PC-9 (cell line): ENCODE results near the gene EML6. TPM values are rescaled to one million over a fixed set of nuclear protein-coding genes. Genes with fewer than 3 reads are reported as not detected.

ENCODE experiments used
- BruUV-seq: library from RNA; stranded (reverse); fragments of 400-500 nt; replicated peaks from 2 replicates; lab custom pipeline; 2021; lab: Mats Ljungman, UMichigan
- CTCF ChIA-PET: fragments of 300-600 bp; sonication (Branson Sonifier 250); formaldehyde crosslinking; loops from one replicate; lab custom pipeline; 2022; ENCODE audit warnings: antibody characterized with exemption; lab: Charles Lee
- POLR2A ChIA-PET: fragments of 300-600 bp; sonication (Branson Sonifier 250); formaldehyde crosslinking; loops from one replicate; lab custom pipeline; 2022; ENCODE audit warnings: antibody characterized with exemption; ENCODE audit not compliant: unreplicated experiment; lab: Charles Lee
- DNase-seq, 2 experiments: peaks; one replicate each; pipeline versions ENCODE4 v3.0.0 to v3.0.0-alpha.2; 2015 to 2022; ENCODE audit warnings: mixed read lengths in 1 of 2
- H2AFZ ChIP-seq: fragments of 200-600 bp; sonication (generic); 2 replicates; pipeline ENCODE4 v1.8.1; 2017; ENCODE audit warnings: antibody characterized with exemption
- H3F3A ChIP-seq: fragments of 200-600 bp; sonication (generic); 2 replicates; pipeline ENCODE4 v1.8.1; 2017; ENCODE audit warnings: antibody characterized with exemption, mild to moderate bottlenecking, low read depth; ENCODE audit not compliant: insufficient read depth
- H3K27ac ChIP-seq: fragments of 200-600 bp; sonication (generic); 2 replicates; pipeline ENCODE4 v1.6.1; 2016; ENCODE audit warnings: mixed run types
- H3K27me3 ChIP-seq: fragments of 200-600 bp; sonication (generic); 2 replicates; pipeline ENCODE4 v1.6.1; 2016; ENCODE audit warnings: low read depth, mixed run types; ENCODE audit not compliant: insufficient read depth
- H3K36me3 ChIP-seq: fragments of 200-600 bp; sonication (generic); 2 replicates; pipeline ENCODE4 v1.6.1; 2016; ENCODE audit warnings: low read depth, mixed run types
- H3K4me1 ChIP-seq: fragments of 200-600 bp; sonication (generic); replicated peaks from 2 replicates; pipeline ENCODE4 v1.6.1; 2016; ENCODE audit warnings: mixed run types; ENCODE audit not compliant: insufficient read depth
- H3K4me2 ChIP-seq: fragments of 200-600 bp; sonication (generic); 2 replicates; pipeline ENCODE4 v1.6.1; 2017; ENCODE audit warnings: mixed run types
- H3K4me3 ChIP-seq: fragments of 200-600 bp; sonication (generic); 2 replicates; pipeline ENCODE4 v1.6.1; 2016; ENCODE audit warnings: mixed run types
- H3K79me2 ChIP-seq: fragments of 200-600 bp; sonication (generic); 2 replicates; pipeline ENCODE4 v1.6.1; 2017; ENCODE audit warnings: low read depth, mixed run types
- H3K9me2 ChIP-seq: fragments of 200-600 bp; sonication (generic); 2 replicates; pipeline ENCODE4 v1.8.1; 2017; ENCODE audit warnings: mild to moderate bottlenecking; ENCODE audit not compliant: insufficient read depth
- H3K9me3 ChIP-seq: fragments of 200-600 bp; sonication (generic); 2 replicates; pipeline ENCODE4 v1.8.1; 2016; ENCODE audit warnings: low read depth; ENCODE audit not compliant: insufficient read depth
- H4K20me1 ChIP-seq: fragments of 200-600 bp; sonication (generic); 2 replicates; pipeline ENCODE4 v1.8.1; 2017; ENCODE audit not compliant: insufficient read depth
- CTCF ChIP-seq: fragments of 200-600 bp; sonication (generic); conservative IDR thresholded peaks from 2 replicates; pipeline ENCODE4 v1.6.1; 2017; ENCODE audit warnings: mixed run types, antibody characterized with exemption, mild to moderate bottlenecking, moderate library complexity
- EZH2 ChIP-seq: fragments of 200-600 bp; sonication (generic); IDR thresholded peaks from 2 replicates; pipeline ENCODE4 v1.8.0; 2017; ENCODE audit warnings: antibody characterized with exemption, low read depth
- intact Hi-C: fragments of 100-400 bp; cut with micrococcal nuclease; formaldehyde crosslinking; loops from one replicate; pipeline ENCODE4 v1.10.0; 2022; ENCODE audit not compliant: unreplicated experiment
- total RNA-seq: library from RNA; stranded (reverse); gene quantifications from 2 replicates; pipeline ENCODE4 v1.2.3, GENCODE V29; 2021

EML6 gene
- total RNA-seq, 1 experiment from 2014 or later, result 3.7 TPM

GRCh38 chr2:54773233-54773632 is 49.8 kb downstream of the EML6 start:
- Histone ChIP-seq H3K9me2 (no peaks in the 10 kb centered on the region), H2AFZ (no peak overlapping the region), H3K27me3 (no peaks in the 10 kb centered on the region), H3K4me3 (no peak overlapping the region), H3K9me3 (peaks cover 16% of the 10 kb centered on the region; the same call in 1 of the 2 replicates), H3K36me3 (no peaks in the 10 kb centered on the region), H4K20me1 (no peaks in the 10 kb centered on the region), H3K4me1 (peaks cover 29% of the 10 kb centered on the region), H3F3A (no peaks in the 10 kb centered on the region), H3K79me2 (no peaks in the 10 kb centered on the region), H3K4me2 (no peak overlapping the region), H3K27ac (no peak overlapping the region)
- BruUV-seq, result no TSS peak
- DNase-seq, result no peak
- intact Hi-C loops, result no loop called here
- TF ChIP-seq EZH2, result no peak
- no peak for TF ChIP-seq CTCF
- ChIA-PET CTCF (no interaction called here), POLR2A (no interaction called here)

- Histone ChIP-seq H3K4me2 (no peak overlapping the region), H3K4me1 (peaks cover 29% of the 10 kb centered on the region), H3F3A (no peaks in the 10 kb centered on the region), H3K79me2 (no peaks in the 10 kb centered on the region), H4K20me1 (no peaks in the 10 kb centered on the region), H3K9me2 (no peaks in the 10 kb centered on the region), H3K27me3 (no peaks in the 10 kb centered on the region), H2AFZ (no peak overlapping the region), H3K27ac (no peak overlapping the region), H3K4me3 (no peak overlapping the region), H3K9me3 (peaks cover 16% of the 10 kb centered on the region; the same call in 1 of the 2 replicates), H3K36me3 (no peaks in the 10 kb centered on the region)
- intact Hi-C loops, result no loop called here
- TF ChIP-seq CTCF, result 0 out of 2 replicates have a peak, but pooled peaks have one; percentile 36
- no peak for TF ChIP-seq EZH2
- CTCF ChIA-PET, result no interaction called here
- BruUV-seq, result no TSS peak
- POLR2A ChIA-PET, result no interaction called here
- DNase-seq, result no peak
Measured at GRCh38 chr2:54773838-54774237, 50.4 kb downstream of the EML6 start.

- intact Hi-C loops, result no loop called here
- Histone ChIP-seq H3K4me2 (no peak overlapping the region), H3K36me3 (no peaks in the 10 kb centered on the region), H3K27me3 (no peaks in the 10 kb centered on the region), H3K79me2 (no peaks in the 10 kb centered on the region), H3K9me2 (no peaks in the 10 kb centered on the region), H3K9me3 (peaks cover 16% of the 10 kb centered on the region; the same call in 1 of the 2 replicates), H3K4me1 (peaks cover 22% of the 10 kb centered on the region), H3K27ac (no peak overlapping the region), H2AFZ (no peak overlapping the region), H4K20me1 (no peaks in the 10 kb centered on the region), H3F3A (no peaks in the 10 kb centered on the region), H3K4me3 (no peak overlapping the region)
- ChIA-PET CTCF (no interaction called here), POLR2A (interaction anchor here (0.6 kb wide), 1 partner anchor 581 kb away, joined by 3 read pairs; no protein-coding TSS in a partner anchor)
- DNase-seq, result no peak
- no TSS peak for BruUV-seq
- TF ChIP-seq CTCF, result no peak
- no peak for TF ChIP-seq EZH2
Measured at GRCh38 chr2:54775710-54776109, 52.2 kb downstream of the EML6 start.
